Neural progenitor cell (in vitro differentiated cells): ENCODE results near the gene C6orf132.

Experiments used
- EZH2 ChIP-seq: fragments of 200-600 bp; sonication (generic); IDR thresholded peaks from 2 replicates; pipeline ENCODE4 v1.6.1; 2017; ENCODE audit warnings: antibody characterized with exemption, mild to moderate bottlenecking, moderate library complexity
- TF ChIP-seq, protein P1 (sequence below): fragments of 200-600 bp; sonication (generic); IDR thresholded peaks from 2 replicates; pipeline ENCODE4 v1.5.1; 2017; ENCODE audit warnings: antibody characterized with exemption, mild to moderate bottlenecking

DNA sequence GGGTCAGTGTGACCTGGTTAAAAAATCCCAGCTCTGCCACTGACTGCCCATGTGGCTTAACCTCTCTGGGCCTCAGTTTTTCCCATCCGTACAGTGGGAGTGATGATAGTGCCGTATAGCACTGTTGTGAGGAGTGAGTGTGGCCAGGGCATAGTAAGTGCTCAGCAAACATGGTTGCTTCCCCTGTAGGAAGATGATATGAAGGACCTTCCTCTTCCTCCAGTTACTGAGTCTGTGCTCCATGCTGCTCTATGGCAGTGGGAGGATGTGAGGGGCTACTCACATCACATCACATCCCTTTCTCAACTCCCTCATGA lies 13.1 kb downstream of the C6orf132 start:
- TF ChIP-seq, protein P1, sequence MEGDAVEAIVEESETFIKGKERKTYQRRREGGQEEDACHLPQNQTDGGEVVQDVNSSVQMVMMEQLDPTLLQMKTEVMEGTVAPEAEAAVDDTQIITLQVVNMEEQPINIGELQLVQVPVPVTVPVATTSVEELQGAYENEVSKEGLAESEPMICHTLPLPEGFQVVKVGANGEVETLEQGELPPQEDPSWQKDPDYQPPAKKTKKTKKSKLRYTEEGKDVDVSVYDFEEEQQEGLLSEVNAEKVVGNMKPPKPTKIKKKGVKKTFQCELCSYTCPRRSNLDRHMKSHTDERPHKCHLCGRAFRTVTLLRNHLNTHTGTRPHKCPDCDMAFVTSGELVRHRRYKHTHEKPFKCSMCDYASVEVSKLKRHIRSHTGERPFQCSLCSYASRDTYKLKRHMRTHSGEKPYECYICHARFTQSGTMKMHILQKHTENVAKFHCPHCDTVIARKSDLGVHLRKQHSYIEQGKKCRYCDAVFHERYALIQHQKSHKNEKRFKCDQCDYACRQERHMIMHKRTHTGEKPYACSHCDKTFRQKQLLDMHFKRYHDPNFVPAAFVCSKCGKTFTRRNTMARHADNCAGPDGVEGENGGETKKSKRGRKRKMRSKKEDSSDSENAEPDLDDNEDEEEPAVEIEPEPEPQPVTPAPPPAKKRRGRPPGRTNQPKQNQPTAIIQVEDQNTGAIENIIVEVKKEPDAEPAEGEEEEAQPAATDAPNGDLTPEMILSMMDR, result no peak
- no peak for TF ChIP-seq EZH2
